OCI-LY1 (cell line): ENCODE data around the gene PKD1.

Source experiments
- EZH2 ChIP-seq: fragments of 200-600 bp; sonication (generic), shearing (Covaris generic); IDR thresholded peaks from 2 replicates; pipeline ENCODE4 v1.8.0; 2017; ENCODE audit warnings: borderline replicate concordance, mixed run types, mild to moderate bottlenecking, antibody characterized with exemption, low read length, moderate library complexity, mixed read lengths
- TF ChIP-seq, protein P1 (sequence below): fragments of 200-600 bp; sonication (generic), shearing (Covaris generic); IDR thresholded peaks from 2 replicates; pipeline ENCODE4 v1.5.1; 2017; ENCODE audit warnings: mild to moderate bottlenecking, antibody characterized with exemption, low read length, moderate library complexity, mixed read lengths

DNA sequence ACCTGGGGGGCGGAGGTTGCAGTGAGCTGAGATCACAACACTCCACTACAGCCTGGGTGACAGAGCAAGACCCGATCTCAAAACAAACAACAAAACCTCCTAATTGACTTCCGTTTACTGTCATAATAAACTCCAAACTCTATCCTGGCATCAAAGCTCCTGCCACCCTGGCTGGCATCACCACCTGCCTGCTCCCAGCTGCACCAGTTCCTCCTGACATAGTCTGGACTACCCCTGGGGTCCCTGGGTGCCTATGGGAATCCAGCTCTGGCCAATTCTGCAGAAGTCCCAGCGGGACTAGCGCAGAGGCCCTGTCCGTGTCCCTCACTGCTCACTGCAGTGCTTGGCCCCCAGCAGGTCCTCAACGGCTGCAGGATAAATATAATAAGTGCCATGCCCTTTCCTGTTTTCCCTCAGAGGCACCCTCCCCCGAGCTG lies 88.8 kb downstream of the PKD1 start:
- TF ChIP-seq, protein P1, sequence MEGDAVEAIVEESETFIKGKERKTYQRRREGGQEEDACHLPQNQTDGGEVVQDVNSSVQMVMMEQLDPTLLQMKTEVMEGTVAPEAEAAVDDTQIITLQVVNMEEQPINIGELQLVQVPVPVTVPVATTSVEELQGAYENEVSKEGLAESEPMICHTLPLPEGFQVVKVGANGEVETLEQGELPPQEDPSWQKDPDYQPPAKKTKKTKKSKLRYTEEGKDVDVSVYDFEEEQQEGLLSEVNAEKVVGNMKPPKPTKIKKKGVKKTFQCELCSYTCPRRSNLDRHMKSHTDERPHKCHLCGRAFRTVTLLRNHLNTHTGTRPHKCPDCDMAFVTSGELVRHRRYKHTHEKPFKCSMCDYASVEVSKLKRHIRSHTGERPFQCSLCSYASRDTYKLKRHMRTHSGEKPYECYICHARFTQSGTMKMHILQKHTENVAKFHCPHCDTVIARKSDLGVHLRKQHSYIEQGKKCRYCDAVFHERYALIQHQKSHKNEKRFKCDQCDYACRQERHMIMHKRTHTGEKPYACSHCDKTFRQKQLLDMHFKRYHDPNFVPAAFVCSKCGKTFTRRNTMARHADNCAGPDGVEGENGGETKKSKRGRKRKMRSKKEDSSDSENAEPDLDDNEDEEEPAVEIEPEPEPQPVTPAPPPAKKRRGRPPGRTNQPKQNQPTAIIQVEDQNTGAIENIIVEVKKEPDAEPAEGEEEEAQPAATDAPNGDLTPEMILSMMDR, result no peak
- no peak for TF ChIP-seq EZH2
